IPS-11a (cell line): Measurements from ENCODE around the gene KRTAP10-10.
"Not testable (repeated sequence)": the region's sequence is repeated elsewhere in the genome, so short reads cannot be mapped to it uniquely, and the experiment has no call there.

ENCODE experiments used
- H3K4me3 ChIP-seq: one replicate; pipeline ENCODE4 v1.5.1; 2013; ENCODE audit warnings: low read depth, low read length, control low read depth

The KRTAP10-10 gene

GRCh38 chr21:44626262-44626661 is 10.9 kb upstream of the KRTAP10-10 start:
- no peak overlapping the region for H3K4me3 ChIP-seq

- no peak within 1 kb of the TSS for H3K4me3 ChIP-seq
Measured at GRCh38 chr21:44626673-44627143, 10.4 kb upstream of the KRTAP10-10 start, which contains the start of gene KRTAP10-9. Gene KRTAP10-9 (plus strand): TSS chr21:44627093. CDS start chr21:44627172, 79 bp downstream.

- H3K4me3 ChIP-seq = not testable (repeated sequence)
Measured at GRCh38 chr21:44627181-44627822, 9.9 kb upstream of the KRTAP10-10 start.

- H3K4me3 ChIP-seq = not testable (repeated sequence)
Measured at GRCh38 chr21:44627831-44628233, 9.3 kb upstream of the KRTAP10-10 start.

GRCh38 chr21:44628707-44629391 is 8.3 kb upstream of the KRTAP10-10 start:
- H3K4me3 ChIP-seq = no peak overlapping the region

- H3K4me3 ChIP-seq = no peak overlapping the region
Measured at GRCh38 chr21:44630440-44630839, 6.7 kb upstream of the KRTAP10-10 start.

GRCh38 chr21:44632067-44632466 is 5.1 kb upstream of the KRTAP10-10 start:
- H3K4me3 ChIP-seq = no peak overlapping the region

- H3K4me3 ChIP-seq = no peak overlapping the region
Measured at GRCh38 chr21:44636209-44637017, 743 bp upstream of the KRTAP10-10 start.

GRCh38 chr21:44637851-44638348 is 744 bp downstream of the KRTAP10-10 start:
- not testable (repeated sequence) for H3K4me3 ChIP-seq

GRCh38 chr21:44638506-44639330 is 1.6 kb downstream of the KRTAP10-10 start:
- H3K4me3 ChIP-seq = not testable (repeated sequence)

GRCh38 chr21:44639331-44639655 is 2.1 kb downstream of the KRTAP10-10 start:
- H3K4me3 ChIP-seq = no peak overlapping the region

- H3K4me3 ChIP-seq = no peak overlapping the region
Measured at GRCh38 chr21:44640761-44641160, 3.6 kb downstream of the KRTAP10-10 start.

GRCh38 chr21:44643741-44644310 is 6.7 kb downstream of the KRTAP10-10 start:
- H3K4me3 ChIP-seq = no peak overlapping the region

- H3K4me3 ChIP-seq = no peak overlapping the region
Measured at GRCh38 chr21:44644878-44645277, 7.7 kb downstream of the KRTAP10-10 start.

GRCh38 chr21:44646366-44647221 is 9.4 kb downstream of the KRTAP10-10 start, which contains the start of gene KRTAP10-11:
Gene KRTAP10-11 (plus strand): TSS chr21:44646414. CDS start chr21:44646459, 45 bp downstream.
- not testable (repeated sequence) for H3K4me3 ChIP-seq

- H3K4me3 ChIP-seq = no peak overlapping the region
Measured at GRCh38 chr21:44647222-44647552, 10.0 kb downstream of the KRTAP10-10 start.

GRCh38 chr21:44648557-44649311 is 11.6 kb downstream of the KRTAP10-10 start:
- H3K4me3 ChIP-seq = no peak overlapping the region

GRCh38 chr21:44649521-44650100 is 12.5 kb downstream of the KRTAP10-10 start:
- no peak overlapping the region for H3K4me3 ChIP-seq
